Activated T-helper 1 cell treated with Interleukin-2 at 50 U/mL for 16 hours (primary cell): Measurements from ENCODE around the gene FMNL2.

Experiments
- DNase-seq: peaks from one replicate; pipeline ENCODE4 v3.0.0-alpha.2; 2020; ENCODE audit warnings: low read depth

FMNL2 gene

DNA sequence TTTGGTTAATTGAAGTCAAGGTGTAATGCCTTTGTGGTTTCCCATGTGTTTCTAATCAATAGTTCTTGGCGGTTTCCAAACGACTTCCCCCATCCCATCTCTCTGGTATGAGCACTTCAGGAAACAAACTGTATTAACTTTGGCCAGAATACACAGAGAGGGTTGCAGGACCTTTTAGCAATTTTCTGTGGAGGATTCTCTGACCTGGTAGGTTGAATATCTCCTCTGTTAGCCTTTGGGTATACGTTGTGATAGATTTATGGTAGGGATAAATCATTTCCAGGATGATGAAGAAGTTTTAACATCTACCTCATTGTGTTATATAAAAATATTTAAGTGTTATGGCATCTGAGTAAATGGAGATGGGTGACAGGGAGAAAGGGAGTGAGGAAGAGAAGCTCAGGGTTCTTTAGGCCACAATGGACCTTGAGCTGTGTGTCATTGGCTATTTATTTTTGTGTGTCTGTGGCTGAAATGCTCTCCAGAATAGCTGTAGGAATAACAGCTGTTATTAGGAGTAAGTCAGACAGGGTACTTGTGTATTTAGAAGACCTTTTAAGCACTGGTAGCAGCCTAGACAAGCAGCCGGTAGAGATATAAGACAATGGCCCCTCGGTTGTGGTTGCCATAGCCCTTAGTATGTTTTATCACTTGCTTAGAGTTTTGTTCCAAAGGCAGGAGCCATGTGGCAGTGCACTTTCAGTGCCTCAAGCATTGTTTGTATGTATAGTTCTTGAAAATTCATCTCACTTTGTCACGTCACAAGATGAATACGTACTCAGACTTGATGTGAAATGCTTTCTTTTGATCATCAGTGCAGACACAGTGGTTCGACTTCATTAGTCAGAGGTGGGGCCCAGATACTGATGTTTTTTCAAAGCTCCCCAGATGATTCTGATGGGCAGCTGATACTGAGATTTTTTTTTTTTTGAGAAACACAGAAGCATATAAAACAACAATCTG lies 91.1 kb downstream of the FMNL2 start:
- no peak for DNase-seq

- no peak for DNase-seq
Observed at GRCh38 chr2:152426801-152427200, 91.8 kb downstream of the FMNL2 start.

DNA sequence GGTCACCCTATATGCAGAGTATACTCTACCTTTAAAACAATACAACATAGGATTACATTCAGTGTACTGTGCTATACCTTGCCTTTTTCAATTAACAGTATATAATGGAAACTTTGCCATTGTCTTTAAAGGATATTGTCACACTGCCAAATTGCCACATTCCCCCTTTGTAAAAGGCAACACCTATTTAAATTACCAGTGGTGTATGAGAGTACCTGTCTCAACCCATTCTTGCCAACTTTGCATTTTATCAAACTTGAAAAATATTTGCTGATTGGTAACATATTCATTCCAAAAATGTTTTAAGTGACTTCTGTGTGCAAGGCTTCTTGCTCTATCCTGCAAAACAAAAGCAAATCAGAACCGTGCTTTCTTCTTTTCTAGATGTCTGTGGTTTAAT lies 92.9 kb downstream of the FMNL2 start:
- DNase-seq, result no peak

GRCh38 chr2:152428800-152429582 lies 94.0 kb downstream of the FMNL2 start:
- DNase-seq, result no peak

- no peak for DNase-seq
Observed at GRCh38 chr2:152430876-152431275, 95.9 kb downstream of the FMNL2 start.

GRCh38 chr2:152431370-152432098 lies 96.6 kb downstream of the FMNL2 start:
- DNase-seq, result no peak

GRCh38 chr2:152432206-152432653 lies 97.3 kb downstream of the FMNL2 start:
- no peak for DNase-seq

- DNase-seq, result no peak
Observed at GRCh38 chr2:152432765-152433164, 97.8 kb downstream of the FMNL2 start.

GRCh38 chr2:152433289-152433688 lies 98.3 kb downstream of the FMNL2 start:
- DNase-seq, result no peak

DNA sequence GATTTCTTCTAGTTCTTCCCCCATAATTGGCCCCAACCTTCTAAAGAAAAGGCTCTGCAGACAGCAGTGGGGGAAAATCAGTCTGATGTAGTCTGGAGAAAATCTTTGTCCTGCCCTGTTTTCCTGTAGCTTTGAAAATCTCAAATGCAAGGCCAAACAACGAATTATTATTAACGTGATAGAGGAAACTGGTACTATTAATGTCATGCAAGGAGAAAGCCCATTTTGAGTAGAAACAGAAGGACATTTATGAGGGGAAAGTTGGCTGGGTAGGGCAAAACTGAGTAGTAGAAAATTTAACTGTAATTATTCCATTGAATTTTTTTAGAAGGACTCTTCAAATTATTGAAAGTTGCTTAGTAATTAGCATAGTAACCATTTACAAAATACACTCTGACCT lies 98.8 kb downstream of the FMNL2 start:
- DNase-seq, result no peak

DNA sequence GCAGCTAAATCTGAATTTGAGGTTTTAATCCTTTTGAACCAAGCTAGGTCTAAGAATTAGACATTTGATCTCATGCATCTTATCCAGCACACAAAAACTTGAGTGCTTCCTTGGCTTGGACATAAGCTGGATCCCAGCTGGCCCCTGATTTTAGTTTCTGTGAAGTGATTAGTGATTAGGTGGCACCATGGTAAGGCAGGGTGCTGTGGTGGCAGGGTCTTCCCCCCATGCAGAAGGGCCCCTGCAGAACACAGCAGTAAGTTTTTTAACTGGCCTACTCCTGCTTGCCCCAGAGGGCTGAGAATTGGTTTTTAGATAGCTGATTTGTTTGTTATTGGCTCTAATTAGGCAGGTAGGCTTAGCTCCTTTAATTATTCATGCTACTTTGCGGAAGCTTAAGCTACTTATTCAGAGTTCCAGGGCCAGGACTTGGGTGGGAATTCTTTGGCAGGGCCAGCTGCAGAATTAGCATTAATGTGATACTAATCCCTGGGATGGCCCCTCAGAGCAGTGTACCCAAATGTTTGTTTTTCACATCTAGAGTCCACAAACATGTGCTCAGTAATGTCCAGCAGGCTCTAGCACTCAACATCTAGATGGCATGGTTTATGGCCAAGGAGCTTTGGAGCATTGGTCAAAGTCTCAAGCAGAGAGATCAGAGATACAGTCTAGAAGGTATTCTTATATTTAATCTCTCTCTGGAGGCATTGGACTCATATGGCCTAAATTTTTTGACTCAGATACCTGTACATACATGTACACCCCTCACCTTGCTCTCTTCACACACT lies 99.6 kb downstream of the FMNL2 start:
- no peak for DNase-seq

- DNase-seq, result no peak
Observed at GRCh38 chr2:152436148-152436547, 101.2 kb downstream of the FMNL2 start.

DNA sequence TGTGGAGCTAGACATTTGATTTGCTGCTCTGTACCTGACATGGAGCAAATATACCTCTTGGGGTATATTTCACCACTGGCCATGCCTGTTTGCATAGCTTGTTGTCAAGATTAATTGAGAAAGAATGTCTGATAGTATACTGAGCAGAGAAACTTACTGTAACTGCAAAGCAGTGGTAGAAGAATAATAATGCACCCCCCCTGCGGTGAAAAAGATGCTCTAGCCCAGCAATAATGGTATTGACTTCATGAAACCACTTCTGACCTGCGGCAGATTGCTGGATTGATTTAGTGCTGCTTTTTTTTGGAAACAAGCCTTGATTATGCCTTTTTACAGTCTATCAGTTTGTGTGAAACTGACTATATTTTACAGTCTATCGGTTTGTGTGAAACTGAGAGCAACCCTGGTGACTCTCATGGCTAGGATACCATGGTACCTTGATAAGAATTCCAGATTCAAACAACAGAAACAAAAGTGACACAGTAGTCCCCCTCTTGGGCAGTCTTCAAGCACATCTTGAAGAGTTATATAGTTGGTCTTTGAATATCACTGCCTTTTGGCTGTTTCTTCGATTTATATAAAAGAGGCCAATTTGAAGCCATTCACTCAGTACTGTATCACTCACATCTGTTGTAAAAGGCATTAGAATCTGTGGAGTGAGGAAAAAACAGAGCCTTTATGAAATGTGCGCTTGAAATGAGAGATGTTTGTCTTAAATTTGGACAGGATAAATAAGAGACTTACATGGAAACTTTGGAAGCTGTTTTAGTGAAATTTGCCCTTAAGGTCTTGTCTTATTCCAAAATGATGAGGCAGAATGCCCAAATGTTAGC lies 102.5 kb downstream of the FMNL2 start:
- DNase-seq, result no peak

GRCh38 chr2:152440049-152440448 lies 105.1 kb downstream of the FMNL2 start:
- no peak for DNase-seq

GRCh38 chr2:152440460-152440859 lies 105.5 kb downstream of the FMNL2 start:
- DNase-seq, result no peak

DNA sequence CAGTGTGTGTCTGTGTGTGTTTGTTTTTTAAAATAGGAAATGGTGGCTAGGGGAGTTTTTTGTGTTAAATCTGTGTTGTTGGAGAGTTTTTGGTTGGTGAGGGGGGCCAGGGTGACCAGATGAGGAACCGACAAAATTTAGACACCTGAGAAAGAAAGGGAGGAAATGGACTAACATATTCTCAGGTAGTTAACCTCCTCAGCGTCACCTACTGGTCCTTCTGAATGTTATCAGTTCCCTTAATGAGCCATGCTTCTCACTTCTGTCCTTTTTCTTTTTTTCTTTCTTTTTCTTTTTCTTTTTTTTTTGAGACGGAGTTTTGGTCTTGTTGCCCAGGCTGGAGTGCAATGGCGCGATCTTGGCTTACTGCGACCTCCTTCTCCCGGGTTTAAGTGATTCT lies 107.0 kb downstream of the FMNL2 start:
- no peak for DNase-seq

- no peak for DNase-seq
Observed at GRCh38 chr2:152443771-152444170, 108.8 kb downstream of the FMNL2 start.

- no peak for DNase-seq
Observed at GRCh38 chr2:152444448-152444847, 109.5 kb downstream of the FMNL2 start.

GRCh38 chr2:152445375-152445774 lies 110.4 kb downstream of the FMNL2 start:
- no peak for DNase-seq

DNA sequence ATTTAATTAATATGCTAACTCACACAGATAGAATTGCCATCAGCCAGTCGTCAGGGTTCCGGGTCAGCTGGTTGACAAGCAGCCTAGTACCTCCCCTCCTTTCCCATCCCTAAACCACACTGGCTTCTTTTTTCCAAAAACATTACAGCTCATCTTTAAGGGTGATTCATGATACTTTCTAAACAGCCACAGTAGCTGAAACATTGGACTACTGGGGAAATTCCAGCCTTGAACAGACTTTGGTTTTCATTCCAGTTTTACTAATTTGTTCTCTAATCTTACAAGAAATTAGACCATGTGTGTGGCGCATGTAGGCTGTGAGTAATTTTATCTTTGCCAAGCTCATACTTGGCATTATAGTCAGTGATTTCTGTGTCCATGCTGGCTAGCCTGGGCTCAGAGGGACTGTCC lies 110.8 kb downstream of the FMNL2 start:
- DNase-seq, result no peak

- no peak for DNase-seq
Observed at GRCh38 chr2:152446213-152446612, 111.2 kb downstream of the FMNL2 start.
